ENCODE results near the gene CD6.
"Not testable (repeated sequence)": the region's sequence is repeated elsewhere in the genome, so short reads cannot be mapped to it uniquely, and the experiment has no call there.

Gene CD6

GRCh38 chr11:61061081-61061826 lies 89.8 kb downstream of the CD6 start:
- DNase-seq = no peak

GRCh38 chr11:61062181-61062930 lies 90.9 kb downstream of the CD6 start:
- no peak for DNase-seq

- not testable (repeated sequence) for DNase-seq
Measured at GRCh38 chr11:61065236-61065635, 93.8 kb downstream of the CD6 start.

GRCh38 chr11:61065955-61066638 lies 94.6 kb downstream of the CD6 start:
- no peak for DNase-seq

- no peak for DNase-seq
Measured at GRCh38 chr11:61066645-61067044, 95.2 kb downstream of the CD6 start.

- DNase-seq = no peak
Measured at GRCh38 chr11:61067782-61068446, 96.4 kb downstream of the CD6 start.

GRCh38 chr11:61068581-61068980 lies 97.1 kb downstream of the CD6 start:
- no peak for DNase-seq

- DNase-seq = no peak
Measured at GRCh38 chr11:61069427-61069826, 97.9 kb downstream of the CD6 start.
